Measurements from ENCODE around the gene DCK.

Gene DCK

GRCh38 chr4:71066737-71067716 is 73.6 kb downstream of the DCK start:
- DNase-seq (ENCODE audit: extremely low spot score): no peak
- ChIA-PET POLR2A (no interaction called here), CTCF (no interaction called here)
- no peak for TF ChIP-seq CTCF (IDR thresholded peaks at IDR 0.05; ENCODE audit: control extremely low read depth, extremely low read depth, low read depth, missing control alignments)

- no peak for TF ChIP-seq CTCF (IDR thresholded peaks at IDR 0.05; ENCODE audit: control extremely low read depth, extremely low read depth, low read depth, missing control alignments)
- no peak for DNase-seq (ENCODE audit: extremely low spot score)
- POLR2A ChIA-PET: no interaction called here
- CTCF ChIA-PET: interaction anchor here (0.8 kb wide), 1 partner anchor 28 kb away, joined by 4 read pairs; no protein-coding TSS in a partner anchor
Measured at GRCh38 chr4:71069063-71069462, 75.6 kb downstream of the DCK start.

GRCh38 chr4:71070015-71070414 is 76.6 kb downstream of the DCK start:
- no peak for DNase-seq (ENCODE audit: extremely low spot score)
- CTCF ChIA-PET: interaction anchor here (1.3 kb wide), 1 partner anchor 9 kb away, joined by 4 read pairs; no protein-coding TSS in a partner anchor
- TF ChIP-seq CTCF (IDR thresholded peaks at IDR 0.05; ENCODE audit: control extremely low read depth, extremely low read depth, low read depth, missing control alignments): no peak
- POLR2A ChIA-PET: no interaction called here

GRCh38 chr4:71074452-71075299 is 81.2 kb downstream of the DCK start:
- CTCF ChIA-PET: interaction anchor here (0.9 to 1.5 kb wide), 3 partner anchors 9 to 387 kb away, joined by 3 to 4 read pairs (median 3); no protein-coding TSS in a partner anchor
- POLR2A ChIA-PET: no interaction called here
- DNase-seq (ENCODE audit: extremely low spot score): no peak
- no peak for TF ChIP-seq CTCF (IDR thresholded peaks at IDR 0.05; ENCODE audit: control extremely low read depth, extremely low read depth, low read depth, missing control alignments)
